PFSK-1 (cell line): ENCODE results near the gene DERA.

Source experiments
- POLR2AphosphoS5 ChIP-seq: IDR thresholded peaks from 2 replicates; pipeline ENCODE4 v1.6.1; 2012; ENCODE audit warnings: low read depth, mild to moderate bottlenecking, control low read depth, low read length, moderate library complexity
- REST ChIP-seq, 2 experiments: IDR thresholded peaks; 2 replicates each; pipeline versions ENCODE4 v1.6.1 to v1.8.0; 2011 to 2012; ENCODE audit warnings: low read depth in 2 of 2, low read length in 2 of 2, control low read depth in 1 of 2, inconsistent platforms in 1 of 2, mild to moderate bottlenecking in 1 of 2, moderate library complexity in 1 of 2; ENCODE audit not compliant: insufficient read depth in 1 of 2

DNA sequence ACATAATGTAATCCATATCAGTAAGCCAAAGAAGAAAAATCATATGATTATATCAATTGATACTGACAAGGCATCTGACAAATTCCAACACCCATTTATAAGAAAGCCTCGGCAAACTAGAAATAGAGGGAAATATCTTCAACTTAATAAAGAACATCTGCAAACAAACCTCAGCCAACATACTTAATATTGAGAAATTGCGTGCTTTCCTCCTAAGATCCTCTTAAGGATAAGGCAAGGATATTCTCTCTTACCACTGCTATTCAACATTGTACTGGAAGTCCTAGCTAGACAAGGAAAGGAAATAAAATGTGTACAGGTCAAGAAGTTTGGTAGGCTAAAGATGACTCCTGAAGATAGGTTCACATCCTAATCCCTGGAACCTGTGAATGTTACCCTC is 115.9 kb downstream of the DERA start:
- TF ChIP-seq REST (IDR thresholded peaks at IDR 0.05; ENCODE audit: insufficient read depth in 1 of 2, low read depth in 2 of 2, low read length in 2 of 2), result no peak
- TF ChIP-seq POLR2AphosphoS5, result no peak
